ENCODE results near the gene SLC22A5.
A peak's percentile ranks its signal among the peaks of the same experiment; 100 is the strongest.

SLC22A5 gene

GRCh38 chr5:132381614-132382013 is 12.1 kb downstream of the SLC22A5 start:
- DNase-seq (ENCODE audit: low read depth, low spot score) = no peak
- Histone ChIP-seq H3K9ac (ENCODE audit: insufficient read length) (no peak overlapping the region), H3K27ac (no peak overlapping the region), H3K4me3 (no peak overlapping the region), H3K36me3 (ENCODE audit: insufficient read depth, low read length) (no peaks in the 10 kb centered on the region), H3K9me3 (ENCODE audit: low read depth, low read length) (no peaks in the 10 kb centered on the region)
- TF ChIP-seq EZH2 (IDR thresholded peaks at IDR 0.05) (no peak), FOXP2 (optimal IDR thresholded peaks at IDR 0.05; ENCODE audit: control extremely low read depth, extremely low read length, insufficient read depth) (no peak), POLR2AphosphoS5 (IDR thresholded peaks at IDR 0.05; ENCODE audit: borderline replicate concordance, low read depth, low read length) (no peak)

- TF ChIP-seq FOXP2 (optimal IDR thresholded peaks at IDR 0.05; ENCODE audit: control extremely low read depth, extremely low read length, insufficient read depth) (no peak), EZH2 (IDR thresholded peaks at IDR 0.05) (no peak), POLR2AphosphoS5 (IDR thresholded peaks at IDR 0.05; ENCODE audit: borderline replicate concordance, low read depth, low read length) (no peak)
- DNase-seq (ENCODE audit: low read depth, low spot score) = no peak
- H3K9ac ChIP-seq (ENCODE audit: insufficient read length) = no peak overlapping the region
- H3K9me3 ChIP-seq (ENCODE audit: low read depth, low read length) = no peaks in the 10 kb centered on the region
- H3K4me3 ChIP-seq = no peak overlapping the region
- no peak overlapping the region for H3K27ac ChIP-seq
- no peaks in the 10 kb centered on the region for H3K36me3 ChIP-seq (ENCODE audit: insufficient read depth, low read length)
Observed at GRCh38 chr5:132383261-132383660, 13.8 kb downstream of the SLC22A5 start.

GRCh38 chr5:132383984-132384383 is 14.5 kb downstream of the SLC22A5 start:
- Histone ChIP-seq H3K9ac (ENCODE audit: insufficient read length) (no peak overlapping the region), H3K36me3 (ENCODE audit: insufficient read depth, low read length) (no peaks in the 10 kb centered on the region), H3K9me3 (ENCODE audit: low read depth, low read length) (no peaks in the 10 kb centered on the region), H3K27ac (no peak overlapping the region), H3K4me3 (no peak overlapping the region)
- no peak for DNase-seq (ENCODE audit: low read depth, low spot score)
- TF ChIP-seq FOXP2 (optimal IDR thresholded peaks at IDR 0.05; ENCODE audit: control extremely low read depth, extremely low read length, insufficient read depth) (no peak), EZH2 (IDR thresholded peaks at IDR 0.05) (no peak), POLR2AphosphoS5 (IDR thresholded peaks at IDR 0.05; ENCODE audit: borderline replicate concordance, low read depth, low read length) (no peak)

- Histone ChIP-seq H3K36me3 (ENCODE audit: insufficient read depth, low read length) (no peaks in the 10 kb centered on the region), H3K27ac (peak overlapping the region; percentile 52; the same call in 1 of the 2 replicates), H3K9me3 (ENCODE audit: low read depth, low read length) (no peaks in the 10 kb centered on the region), H3K4me3 (no peak overlapping the region), H3K9ac (ENCODE audit: insufficient read length) (peak overlapping the region; percentile 42)
- no peak for DNase-seq (ENCODE audit: low read depth, low spot score)
- TF ChIP-seq POLR2AphosphoS5 (IDR thresholded peaks at IDR 0.05; ENCODE audit: borderline replicate concordance, low read depth, low read length) = no peak
- TF ChIP-seq EZH2 (IDR thresholded peaks at IDR 0.05) = no peak
- TF ChIP-seq FOXP2 (optimal IDR thresholded peaks at IDR 0.05; ENCODE audit: control extremely low read depth, extremely low read length, insufficient read depth) = no peak
Observed at GRCh38 chr5:132384506-132385050, 15.1 kb downstream of the SLC22A5 start.

- no peaks in the 10 kb centered on the region for H3K9me3 ChIP-seq (ENCODE audit: low read depth, low read length)
- no peaks in the 10 kb centered on the region for H3K36me3 ChIP-seq (ENCODE audit: insufficient read depth, low read length)
- TF ChIP-seq EZH2 (IDR thresholded peaks at IDR 0.05) (no peak), FOXP2 (optimal IDR thresholded peaks at IDR 0.05; ENCODE audit: control extremely low read depth, extremely low read length, insufficient read depth) (no peak), POLR2AphosphoS5 (IDR thresholded peaks at IDR 0.05; ENCODE audit: borderline replicate concordance, low read depth, low read length) (no peak)
- no peak for DNase-seq (ENCODE audit: low read depth, low spot score)
- no peak overlapping the region for H3K9ac ChIP-seq (ENCODE audit: insufficient read length)
- no peak overlapping the region for H3K4me3 ChIP-seq
- H3K27ac ChIP-seq = no peak overlapping the region
Observed at GRCh38 chr5:132385326-132386105, 16.0 kb downstream of the SLC22A5 start.

DNA sequence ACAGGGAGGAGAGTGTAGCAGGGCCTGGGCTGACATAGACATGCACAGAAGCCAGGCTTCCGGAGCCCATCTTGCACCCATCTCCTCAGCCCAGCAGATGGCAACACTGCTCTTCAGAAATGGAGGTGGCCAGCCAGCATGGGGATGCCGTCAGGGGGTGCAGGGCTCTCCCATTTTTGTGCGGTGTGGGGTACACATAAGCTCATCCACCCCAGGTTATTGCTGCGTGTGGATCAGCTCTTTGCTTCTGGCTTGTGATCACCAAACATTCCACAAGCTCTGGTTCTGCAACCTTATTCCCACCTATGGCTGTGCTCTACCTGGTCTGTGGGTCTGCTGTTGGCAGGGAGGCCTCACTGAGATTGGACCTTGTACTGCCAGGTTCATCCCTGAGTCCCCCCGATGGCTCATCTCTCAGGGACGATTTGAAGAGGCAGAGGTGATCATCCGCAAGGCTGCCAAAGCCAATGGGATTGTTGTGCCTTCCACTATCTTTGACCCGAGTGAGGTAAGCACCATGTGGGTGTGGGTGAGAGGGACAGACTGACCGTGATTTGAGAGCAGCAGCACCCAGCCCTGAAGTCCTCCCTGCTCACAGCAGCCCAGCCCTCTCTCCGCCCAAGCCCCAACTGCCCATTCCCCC is 17.3 kb downstream of the SLC22A5 start:
- TF ChIP-seq POLR2AphosphoS5 (IDR thresholded peaks at IDR 0.05; ENCODE audit: borderline replicate concordance, low read depth, low read length) (no peak), EZH2 (IDR thresholded peaks at IDR 0.05) (no peak), FOXP2 (optimal IDR thresholded peaks at IDR 0.05; ENCODE audit: control extremely low read depth, extremely low read length, insufficient read depth) (no peak)
- H3K9ac ChIP-seq (ENCODE audit: insufficient read length) = no peak overlapping the region
- H3K4me3 ChIP-seq = no peak overlapping the region
- no peak for DNase-seq (ENCODE audit: low read depth, low spot score)
- no peaks in the 10 kb centered on the region for H3K9me3 ChIP-seq (ENCODE audit: low read depth, low read length)
- H3K36me3 ChIP-seq (ENCODE audit: insufficient read depth, low read length) = no peaks in the 10 kb centered on the region
- H3K27ac ChIP-seq = no peak overlapping the region

GRCh38 chr5:132387640-132388117 is 18.2 kb downstream of the SLC22A5 start:
- DNase-seq (ENCODE audit: low read depth, low spot score) = no peak
- no peak overlapping the region for H3K9ac ChIP-seq (ENCODE audit: insufficient read length)
- no peaks in the 10 kb centered on the region for H3K9me3 ChIP-seq (ENCODE audit: low read depth, low read length)
- TF ChIP-seq FOXP2 (optimal IDR thresholded peaks at IDR 0.05; ENCODE audit: control extremely low read depth, extremely low read length, insufficient read depth) (no peak), POLR2AphosphoS5 (IDR thresholded peaks at IDR 0.05; ENCODE audit: borderline replicate concordance, low read depth, low read length) (no peak), EZH2 (IDR thresholded peaks at IDR 0.05) (no peak)
- no peaks in the 10 kb centered on the region for H3K36me3 ChIP-seq (ENCODE audit: insufficient read depth, low read length)
- H3K4me3 ChIP-seq = no peak overlapping the region
- H3K27ac ChIP-seq = no peak overlapping the region

All from SK-N-MC (cell line).